ENCODE results near the gene BAHCC1.

BAHCC1 gene

DNA sequence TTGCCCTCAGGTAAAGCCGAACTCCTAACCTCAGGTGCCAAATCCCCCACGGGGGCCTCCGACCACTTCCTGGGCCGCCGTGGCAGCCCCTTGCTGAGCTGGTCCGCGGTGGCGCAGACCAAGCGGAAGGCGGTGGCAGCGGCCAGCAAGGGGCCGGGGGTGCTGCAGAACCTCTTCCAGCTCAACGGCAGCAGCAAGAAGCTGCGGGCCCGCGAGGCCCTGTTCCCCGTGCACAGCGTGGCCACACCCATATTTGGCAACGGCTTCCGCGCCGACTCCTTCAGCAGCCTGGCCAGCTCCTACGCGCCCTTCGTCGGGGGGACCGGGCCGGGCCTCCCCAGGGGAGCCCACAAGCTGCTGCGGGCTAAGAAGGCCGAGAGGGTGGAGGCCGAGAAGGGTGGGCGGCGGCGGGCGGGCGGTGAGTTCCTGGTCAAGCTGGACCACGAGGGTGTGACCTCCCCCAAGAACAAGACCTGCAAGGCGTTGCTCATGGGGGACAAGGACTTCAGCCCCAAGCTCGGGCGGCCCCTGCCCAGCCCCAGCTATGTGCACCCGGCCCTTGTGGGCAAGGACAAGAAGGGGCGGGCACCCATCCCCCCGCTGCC lies 65.7 kb downstream of the BAHCC1 start:
- Histone ChIP-seq H3K36me3 (replicated peaks in 1 of 2; ENCODE audit: control insufficient read depth in 2 of 2, insufficient read depth in 2 of 2, low read length in 2 of 2) (peaks cover 15 to 62% of the 10 kb centered on the region in 2 donors), H2AFZ (ENCODE audit: low read length) (no peak overlapping the region), H3K9me3 (replicated peaks in 1 of 2; ENCODE audit: control insufficient read depth in 2 of 2, insufficient read depth in 1 of 2, low read depth in 1 of 2, low read length in 2 of 2) (peaks cover 0 to 9% of the 10 kb centered on the region in 2 donors), H3K27me3 (ENCODE audit: control insufficient read depth in 3 of 3, insufficient read depth in 3 of 3, low read depth in 1 of 3, low read length in 3 of 3) (no peaks in the 10 kb centered on the region), H3K27ac (replicated peaks; ENCODE audit: low read length) (no peak overlapping the region), H3K79me1 (ENCODE audit: low read depth, low read length) (peaks cover 2% of the 10 kb centered on the region), H3K23ac (ENCODE audit: low read depth, low read length, poor library complexity) (peak overlapping the region; percentile 73), H3K14ac (ENCODE audit: low read length) (no peak overlapping the region), H2BK120ac (ENCODE audit: low read depth, low read length) (no peak overlapping the region), H2BK5ac (ENCODE audit: low read length) (no peak overlapping the region), H2AK5ac (ENCODE audit: low read depth, low read length) (no peak overlapping the region), H3K18ac (ENCODE audit: low read length) (no peak overlapping the region), H2BK12ac (ENCODE audit: low read length) (no peak overlapping the region), H3K9ac (ENCODE audit: low read depth, low read length, poor library complexity) (no peak overlapping the region), H4K8ac (ENCODE audit: low read depth, low read length) (no peak overlapping the region), H3K4me2 (ENCODE audit: insufficient read depth, low read length, poor library complexity, severe bottlenecking) (no peak overlapping the region), H2BK15ac (ENCODE audit: low read length) (no peak overlapping the region), H3K4ac (ENCODE audit: low read length) (no peak overlapping the region), H3K4me3 (ENCODE audit: low read length in 2 of 2) (no peak overlapping the region), H4K91ac (ENCODE audit: low read depth, low read length, poor library complexity) (no peak overlapping the region), H3K4me1 (ENCODE audit: control insufficient read depth in 2 of 2, insufficient read depth in 1 of 2, low read depth in 1 of 2, low read length in 2 of 2) (peaks cover 14 to 15% of the 10 kb centered on the region in 2 donors)
- whole genome bisulfite sequencing, 2 donors (ENCODE audit: extremely low coverage in 2 of 2, insufficient read length in 2 of 2, insufficient replicate concordance in 1 of 2) = no CpG with 5 or more reads among the region's 43 CpGs
- no peak for DNase-seq (ENCODE audit: low spot score)

DNA sequence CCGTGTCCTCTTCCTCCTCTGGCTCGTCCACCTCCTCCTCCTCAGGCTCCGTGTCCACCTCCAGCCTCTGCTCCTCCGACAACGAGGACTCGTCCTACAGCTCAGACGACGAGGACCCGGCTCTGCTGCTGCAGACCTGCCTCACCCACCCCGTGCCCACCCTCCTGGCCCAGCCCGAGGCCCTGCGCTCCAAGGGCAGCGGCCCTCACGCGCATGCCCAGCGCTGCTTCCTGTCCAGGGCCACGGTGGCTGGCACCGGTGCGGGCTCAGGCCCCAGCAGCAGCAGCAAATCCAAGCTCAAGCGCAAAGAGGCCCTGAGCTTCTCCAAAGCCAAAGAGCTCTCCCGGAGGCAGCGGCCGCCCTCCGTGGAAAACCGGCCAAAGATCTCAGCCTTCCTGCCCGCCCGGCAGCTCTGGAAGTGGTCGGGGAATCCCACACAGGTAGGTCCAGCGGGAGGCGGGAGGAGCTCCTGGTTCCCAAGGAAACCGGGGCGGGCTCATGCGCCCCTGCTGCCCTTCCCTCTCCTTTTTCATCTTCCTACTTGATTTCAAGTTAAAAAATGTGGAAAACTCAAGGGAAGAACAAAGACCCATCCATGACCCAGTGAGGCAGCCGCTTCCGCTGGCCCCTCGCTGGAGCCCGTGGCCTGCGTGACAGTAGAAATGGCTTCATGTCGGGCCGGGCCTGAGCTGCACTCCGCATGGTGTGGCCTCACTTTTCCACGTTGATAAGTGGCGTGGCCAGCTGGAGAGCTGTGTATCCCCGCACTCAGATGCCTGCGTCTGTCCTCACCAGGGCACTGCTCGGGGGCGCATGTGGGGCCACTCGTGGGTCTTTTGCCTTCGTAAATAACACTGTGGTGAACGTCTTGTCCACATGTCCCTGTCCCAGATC lies 66.6 kb downstream of the BAHCC1 start:
- Histone ChIP-seq H4K91ac (ENCODE audit: low read depth, low read length, poor library complexity) (no peak overlapping the region), H3K4me2 (ENCODE audit: insufficient read depth, low read length, poor library complexity, severe bottlenecking) (no peak overlapping the region), H3K9me3 (replicated peaks in 1 of 2; ENCODE audit: control insufficient read depth in 2 of 2, insufficient read depth in 1 of 2, low read depth in 1 of 2, low read length in 2 of 2) (peaks cover 0 to 5% of the 10 kb centered on the region in 2 donors), H2BK120ac (ENCODE audit: low read depth, low read length) (no peak overlapping the region), H2BK5ac (ENCODE audit: low read length) (no peak overlapping the region), H3K4me3 (ENCODE audit: low read length in 2 of 2) (no peak overlapping the region), H3K14ac (ENCODE audit: low read length) (no peak overlapping the region), H2BK12ac (ENCODE audit: low read length) (no peak overlapping the region), H3K36me3 (replicated peaks in 1 of 2; ENCODE audit: control insufficient read depth in 2 of 2, insufficient read depth in 2 of 2, low read length in 2 of 2) (peaks cover 15 to 62% of the 10 kb centered on the region in 2 donors), H2AFZ (ENCODE audit: low read length) (no peak overlapping the region), H2AK5ac (ENCODE audit: low read depth, low read length) (peak overlapping the region; percentile 66), H3K18ac (ENCODE audit: low read length) (peak overlapping the region; percentile 8), H3K23ac (ENCODE audit: low read depth, low read length, poor library complexity) (peak overlapping the region; percentile 73), H3K27ac (replicated peaks; ENCODE audit: low read length) (no peak overlapping the region), H2BK15ac (ENCODE audit: low read length) (no peak overlapping the region), H3K4me1 (ENCODE audit: control insufficient read depth in 2 of 2, insufficient read depth in 1 of 2, low read depth in 1 of 2, low read length in 2 of 2) (peaks cover 6 to 8% of the 10 kb centered on the region in 2 donors), H3K27me3 (ENCODE audit: control insufficient read depth in 3 of 3, insufficient read depth in 3 of 3, low read depth in 1 of 3, low read length in 3 of 3) (no peaks in the 10 kb centered on the region), H3K79me1 (ENCODE audit: low read depth, low read length) (peaks cover 2% of the 10 kb centered on the region), H3K9ac (ENCODE audit: low read depth, low read length, poor library complexity) (no peak overlapping the region), H3K4ac (ENCODE audit: low read length) (no peak overlapping the region), H4K8ac (ENCODE audit: low read depth, low read length) (no peak overlapping the region)
- DNase-seq (ENCODE audit: low spot score) = no peak
- no CpG with 5 or more reads among the region's 50 CpGs for WGBS, 2 donors (ENCODE audit: extremely low coverage in 2 of 2, insufficient read length in 2 of 2, insufficient replicate concordance in 1 of 2)

DNA sequence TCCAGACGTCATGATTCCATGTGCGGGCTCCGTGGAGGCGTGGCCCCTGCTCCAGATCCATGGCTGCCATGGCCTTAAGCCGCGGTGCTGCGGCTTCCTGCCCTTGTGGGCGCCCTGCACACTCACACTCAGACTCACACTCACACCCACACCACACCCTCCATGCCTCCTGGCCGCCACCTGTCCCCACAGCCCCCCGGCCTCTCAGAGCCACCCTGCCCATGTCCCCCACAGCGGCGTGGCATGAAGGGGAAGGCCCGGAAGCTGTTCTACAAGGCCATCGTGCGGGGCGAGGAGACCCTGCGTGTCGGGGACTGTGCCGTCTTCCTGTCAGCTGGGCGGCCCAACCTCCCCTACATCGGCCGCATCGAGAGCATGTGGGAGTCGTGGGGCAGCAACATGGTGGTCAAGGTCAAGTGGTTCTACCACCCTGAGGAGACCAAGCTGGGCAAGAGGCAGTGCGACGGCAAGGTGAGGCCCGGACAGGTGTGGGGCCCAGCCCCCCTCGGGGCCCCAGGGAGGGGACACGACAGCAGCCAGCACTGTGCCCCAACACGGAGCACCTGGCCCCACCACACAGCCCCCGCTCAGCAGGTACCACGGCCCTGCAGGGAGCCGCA lies 67.4 kb downstream of the BAHCC1 start:
- H2BK5ac ChIP-seq (ENCODE audit: low read length) = no peak overlapping the region
- peaks cover 3% of the 10 kb centered on the region for H3K79me1 ChIP-seq (ENCODE audit: low read depth, low read length)
- H2AK5ac ChIP-seq (ENCODE audit: low read depth, low read length) = no peak overlapping the region
- peak overlapping the region; percentile 4 for H3K9ac ChIP-seq (ENCODE audit: low read depth, low read length, poor library complexity)
- H3K4me3 ChIP-seq (ENCODE audit: low read length in 2 of 2) = no peak overlapping the region
- H2AFZ ChIP-seq (ENCODE audit: low read length) = no peak overlapping the region
- H2BK12ac ChIP-seq (ENCODE audit: low read length) = peak overlapping the region; percentile 73
- no peak overlapping the region for H3K23ac ChIP-seq (ENCODE audit: low read depth, low read length, poor library complexity)
- H3K4me2 ChIP-seq (ENCODE audit: insufficient read depth, low read length, poor library complexity, severe bottlenecking) = no peak overlapping the region
- H3K36me3 ChIP-seq (replicated peaks in 1 of 2; ENCODE audit: control insufficient read depth in 2 of 2, insufficient read depth in 2 of 2, low read length in 2 of 2) = peaks cover 15 to 67% of the 10 kb centered on the region in 2 donors
- H3K27ac ChIP-seq (replicated peaks; ENCODE audit: low read length) = no peak overlapping the region
- WGBS, 2 donors (ENCODE audit: extremely low coverage in 2 of 2, insufficient read length in 2 of 2, insufficient replicate concordance in 1 of 2) = no CpG with 5 or more reads among the region's 33 CpGs
- no peaks in the 10 kb centered on the region for H3K9me3 ChIP-seq (replicated peaks in 1 of 2; ENCODE audit: control insufficient read depth in 2 of 2, insufficient read depth in 1 of 2, low read depth in 1 of 2, low read length in 2 of 2)
- no peaks in the 10 kb centered on the region for H3K27me3 ChIP-seq (ENCODE audit: control insufficient read depth in 3 of 3, insufficient read depth in 3 of 3, low read depth in 1 of 3, low read length in 3 of 3)
- H2BK15ac ChIP-seq (ENCODE audit: low read length) = no peak overlapping the region
- no peak overlapping the region for H3K14ac ChIP-seq (ENCODE audit: low read length)
- no peak for DNase-seq (ENCODE audit: low spot score)
- peak overlapping the region; percentile 19 for H3K18ac ChIP-seq (ENCODE audit: low read length)
- peak overlapping the region; percentile 65 for H4K8ac ChIP-seq (ENCODE audit: low read depth, low read length)
- peaks cover 0 to 3% of the 10 kb centered on the region in 2 donors for H3K4me1 ChIP-seq (ENCODE audit: control insufficient read depth in 2 of 2, insufficient read depth in 1 of 2, low read depth in 1 of 2, low read length in 2 of 2)
- no peak overlapping the region for H3K4ac ChIP-seq (ENCODE audit: low read length)
- H2BK120ac ChIP-seq (ENCODE audit: low read depth, low read length) = no peak overlapping the region
- no peak overlapping the region for H4K91ac ChIP-seq (ENCODE audit: low read depth, low read length, poor library complexity)

DNA sequence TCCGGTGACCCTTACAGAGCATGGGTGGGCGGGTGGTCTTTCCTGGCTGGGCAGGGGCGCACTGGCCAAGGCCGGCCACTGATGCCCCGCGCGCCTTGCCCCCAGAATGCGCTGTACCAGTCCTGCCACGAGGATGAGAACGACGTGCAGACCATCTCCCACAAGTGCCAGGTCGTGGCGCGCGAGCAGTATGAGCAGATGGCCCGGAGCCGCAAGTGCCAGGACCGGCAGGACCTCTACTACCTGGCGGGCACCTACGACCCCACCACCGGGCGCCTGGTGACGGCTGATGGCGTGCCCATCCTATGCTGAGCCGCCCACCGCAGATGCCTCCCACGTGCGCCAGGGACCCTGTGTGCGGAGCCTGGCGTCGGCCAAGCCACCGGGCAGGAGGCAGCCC lies 68.2 kb downstream of the BAHCC1 start:
- H3K9me3 ChIP-seq (replicated peaks in 1 of 2; ENCODE audit: control insufficient read depth in 2 of 2, insufficient read depth in 1 of 2, low read depth in 1 of 2, low read length in 2 of 2) = no peaks in the 10 kb centered on the region
- H3K79me1 ChIP-seq (ENCODE audit: low read depth, low read length) = peaks cover 3% of the 10 kb centered on the region
- H3K23ac ChIP-seq (ENCODE audit: low read depth, low read length, poor library complexity) = no peak overlapping the region
- peaks cover 2 to 3% of the 10 kb centered on the region in 2 donors for H3K4me1 ChIP-seq (ENCODE audit: control insufficient read depth in 2 of 2, insufficient read depth in 1 of 2, low read depth in 1 of 2, low read length in 2 of 2)
- no peaks in the 10 kb centered on the region for H3K27me3 ChIP-seq (ENCODE audit: control insufficient read depth in 3 of 3, insufficient read depth in 3 of 3, low read depth in 1 of 3, low read length in 3 of 3)
- H2BK5ac ChIP-seq (ENCODE audit: low read length) = no peak overlapping the region
- no peak overlapping the region for H3K4me2 ChIP-seq (ENCODE audit: insufficient read depth, low read length, poor library complexity, severe bottlenecking)
- no peak overlapping the region for H4K8ac ChIP-seq (ENCODE audit: low read depth, low read length)
- no peak overlapping the region for H2BK15ac ChIP-seq (ENCODE audit: low read length)
- H3K9ac ChIP-seq (ENCODE audit: low read depth, low read length, poor library complexity) = no peak overlapping the region
- no peak overlapping the region for H2AFZ ChIP-seq (ENCODE audit: low read length)
- H4K91ac ChIP-seq (ENCODE audit: low read depth, low read length, poor library complexity) = no peak overlapping the region
- no peak overlapping the region for H2AK5ac ChIP-seq (ENCODE audit: low read depth, low read length)
- H3K4ac ChIP-seq (ENCODE audit: low read length) = no peak overlapping the region
- no peak overlapping the region for H2BK12ac ChIP-seq (ENCODE audit: low read length)
- H3K27ac ChIP-seq (replicated peaks; ENCODE audit: low read length) = no peak overlapping the region
- DNase-seq (ENCODE audit: low spot score) = no peak
- WGBS, 2 donors (ENCODE audit: extremely low coverage in 2 of 2, insufficient read length in 2 of 2, insufficient replicate concordance in 1 of 2) = no CpG with 5 or more reads among the region's 32 CpGs
- no peak overlapping the region for H2BK120ac ChIP-seq (ENCODE audit: low read depth, low read length)
- H3K14ac ChIP-seq (ENCODE audit: low read length) = peak overlapping the region; percentile 38
- H3K36me3 ChIP-seq (replicated peaks in 1 of 2; ENCODE audit: control insufficient read depth in 2 of 2, insufficient read depth in 2 of 2, low read length in 2 of 2) = peaks cover 15 to 61% of the 10 kb centered on the region in 2 donors
- H3K18ac ChIP-seq (ENCODE audit: low read length) = no peak overlapping the region
- H3K4me3 ChIP-seq (ENCODE audit: low read length in 2 of 2) = no peak overlapping the region

Data from neuronal stem cell (in vitro differentiated cells).